NOMO-1 treated with dmso at 0.1 percent for 144 hours (cell line): ENCODE results near the gene DLD.

ENCODE experiments used
- DNase-seq: peaks from one replicate; lab custom pipeline; 2025; ENCODE audit not compliant: unreplicated experiment; lab: John Stamatoyannopoulos, UW

Gene DLD

DNA sequence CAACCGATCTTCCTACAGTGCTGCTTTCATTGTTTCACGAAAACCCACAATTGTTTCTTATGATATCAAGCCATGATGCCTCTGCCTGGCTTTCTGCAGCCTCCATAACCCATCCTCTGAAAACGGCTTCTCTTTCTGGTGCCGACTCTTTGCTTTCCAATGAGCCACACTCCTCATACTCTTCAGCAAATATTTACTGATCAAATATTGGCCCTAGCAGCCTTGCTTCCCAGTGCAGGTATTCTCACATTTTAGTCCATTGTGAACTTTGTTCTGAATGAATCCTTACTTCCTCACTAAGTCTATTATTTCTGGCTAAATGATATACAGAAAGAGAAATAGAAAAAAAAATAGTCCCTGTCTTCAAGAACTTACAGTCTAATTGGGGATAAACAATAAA lies 76.4 kb downstream of the DLD start:
- no peak for DNase-seq

DNA sequence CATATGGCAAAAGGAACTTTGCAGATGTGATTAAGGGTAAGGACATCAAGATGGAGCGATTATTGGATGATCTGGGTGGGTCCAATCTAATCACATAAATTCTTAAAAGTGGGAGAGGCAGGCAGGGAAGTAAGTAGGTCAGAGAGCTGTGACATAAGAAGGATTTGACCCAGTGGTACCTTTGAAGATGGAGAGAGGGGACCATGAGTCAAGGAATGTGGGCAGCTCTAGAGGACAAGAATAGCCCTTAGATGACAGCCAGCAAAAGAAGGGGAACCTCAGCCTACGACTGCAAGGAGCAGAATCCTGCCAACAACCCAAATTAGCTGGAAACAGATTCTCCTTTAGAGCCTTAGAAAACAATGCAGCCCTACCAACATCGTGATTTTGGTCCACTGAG lies 77.5 kb downstream of the DLD start:
- no peak for DNase-seq

DNA sequence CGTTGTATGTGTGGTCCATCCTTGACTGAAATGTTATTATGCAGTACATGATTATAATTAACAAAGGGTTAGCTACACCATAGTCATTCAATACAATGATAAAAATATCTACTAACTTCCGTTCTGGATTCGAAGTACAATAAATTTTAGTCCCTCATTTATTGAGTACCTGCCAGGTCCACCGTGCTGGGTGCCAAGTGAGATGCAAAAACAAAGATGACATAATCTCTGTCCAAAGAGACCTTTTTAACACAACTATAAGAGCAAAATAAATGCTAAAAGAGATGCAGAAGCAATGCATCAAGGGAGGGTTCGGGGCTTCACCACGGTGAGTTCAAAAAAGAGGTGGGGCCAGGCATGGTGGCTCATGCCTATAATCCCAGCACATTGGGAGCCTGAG lies 78.9 kb downstream of the DLD start:
- no peak for DNase-seq
